AG09309 (cell line): ENCODE data around the gene OCA2.

ENCODE experiments used
- DNase-seq: peaks from one replicate; pipeline ENCODE4 v3.0.0-alpha.2; 2010; ENCODE audit warnings: low read depth
- H3K4me3 ChIP-seq: 2 replicates; pipeline ENCODE4 v1.5.1; 2011; ENCODE audit warnings: mild to moderate bottlenecking, low read depth, low read length, moderate library complexity; ENCODE audit not compliant: control insufficient read depth
- CTCF ChIP-seq: IDR thresholded peaks from 2 replicates; pipeline ENCODE4 v1.5.1; 2011; ENCODE audit warnings: mild to moderate bottlenecking, low read depth, low read length, inconsistent platforms; ENCODE audit not compliant: insufficient read depth, control insufficient read depth; ENCODE audit errors: missing control alignments

Gene OCA2

GRCh38 chr15:27706300-27706699 lies 392.8 kb downstream of the OCA2 start:
- no peak overlapping the region for H3K4me3 ChIP-seq
- no peak for TF ChIP-seq CTCF
- DNase-seq, result no peak

GRCh38 chr15:27705056-27705455 lies 394.1 kb downstream of the OCA2 start:
- no peak for TF ChIP-seq CTCF
- DNase-seq, result no peak
- no peak overlapping the region for H3K4me3 ChIP-seq
